T-helper 1 cell treated with Interleukin-12 subunit alpha and Interleukin-12 subunit beta and Interleukin-4 antibody, amounts not matched to agents 30 μg/mL and 1 μg/mL, for 36 hours (primary cell): ENCODE results near the gene CPSF7.
"Not testable (repeated sequence)": the region's sequence is repeated elsewhere in the genome, so short reads cannot be mapped to it uniquely, and the experiment has no call there.

Experiments used
- H3K27ac Mint-ChIP-seq: one replicate; pipeline ENCODE4 v1.8.0; 2021; ENCODE audit warnings: mild to moderate bottlenecking, mixed read lengths
- H3K27me3 Mint-ChIP-seq: one replicate; pipeline ENCODE4 v1.8.0; 2021; ENCODE audit warnings: low read depth, mixed read lengths
- H3K36me3 Mint-ChIP-seq: one replicate; pipeline ENCODE4 v1.8.0; 2021; ENCODE audit warnings: low read depth, mixed read lengths
- H3K4me1 Mint-ChIP-seq: one replicate; pipeline ENCODE4 v1.8.0; 2021; ENCODE audit warnings: low read depth, mixed read lengths
- H3K4me3 Mint-ChIP-seq: one replicate; pipeline ENCODE4 v1.8.0; 2021; ENCODE audit warnings: mild to moderate bottlenecking, moderate library complexity, mixed read lengths
- H3K9me3 Mint-ChIP-seq: one replicate; pipeline ENCODE4 v1.8.0; 2021; ENCODE audit warnings: mixed read lengths

Gene CPSF7

DNA sequence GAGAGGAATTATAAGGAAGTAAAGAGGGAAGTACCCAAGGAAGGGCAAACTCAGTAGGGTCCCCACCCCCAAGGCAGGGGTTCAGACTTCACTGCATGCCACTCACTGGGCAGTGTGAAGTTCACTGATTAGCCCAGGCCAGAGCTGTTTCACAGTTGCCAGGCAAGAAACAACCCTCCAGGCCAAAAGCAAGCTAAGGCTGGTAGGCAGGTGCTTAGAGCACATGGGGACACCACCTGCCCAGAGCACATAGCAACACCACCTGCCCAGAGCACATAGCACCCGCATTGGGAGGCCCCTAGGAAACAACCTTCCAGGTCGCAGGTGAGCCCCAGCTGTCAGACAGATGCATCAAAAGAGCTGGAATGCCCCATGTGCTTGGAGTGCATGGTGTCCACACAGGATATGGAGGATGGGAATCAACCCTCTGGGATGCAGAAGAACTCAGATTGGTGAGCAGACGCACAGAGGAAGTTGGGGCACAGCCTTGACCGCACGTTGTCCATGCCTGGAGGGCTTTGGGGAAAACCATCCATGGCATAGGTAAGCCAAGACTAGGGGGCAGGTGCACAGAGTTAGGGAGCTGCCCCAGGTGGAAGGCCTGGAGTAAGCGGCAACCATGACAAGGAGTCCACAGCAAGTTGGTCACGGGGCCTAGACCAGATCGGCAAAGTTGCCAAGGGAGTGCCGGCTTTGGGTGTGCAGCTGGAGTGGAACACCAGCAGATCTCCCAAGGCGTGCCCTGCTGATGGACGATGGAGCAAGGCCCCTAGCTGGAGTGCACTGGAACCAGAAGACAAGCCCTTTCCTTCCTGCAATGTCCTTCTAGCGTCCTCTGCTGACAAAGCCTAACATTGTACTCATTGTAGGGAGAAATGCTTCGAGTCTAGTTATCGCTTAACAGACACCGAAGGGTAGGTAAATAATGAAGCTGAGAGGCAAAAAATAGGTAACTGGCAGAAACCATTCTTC is 45.2 kb downstream of the CPSF7 start:
- Mint-ChIP-seq H3K27me3 (no peaks in the 10 kb centered on the region), H3K4me3 (no peak overlapping the region), H3K36me3 (peaks cover 1% of the 10 kb centered on the region), H3K9me3 (peaks cover 3% of the 10 kb centered on the region), H3K27ac (no peak overlapping the region), H3K4me1 (peaks cover 8% of the 10 kb centered on the region)

DNA sequence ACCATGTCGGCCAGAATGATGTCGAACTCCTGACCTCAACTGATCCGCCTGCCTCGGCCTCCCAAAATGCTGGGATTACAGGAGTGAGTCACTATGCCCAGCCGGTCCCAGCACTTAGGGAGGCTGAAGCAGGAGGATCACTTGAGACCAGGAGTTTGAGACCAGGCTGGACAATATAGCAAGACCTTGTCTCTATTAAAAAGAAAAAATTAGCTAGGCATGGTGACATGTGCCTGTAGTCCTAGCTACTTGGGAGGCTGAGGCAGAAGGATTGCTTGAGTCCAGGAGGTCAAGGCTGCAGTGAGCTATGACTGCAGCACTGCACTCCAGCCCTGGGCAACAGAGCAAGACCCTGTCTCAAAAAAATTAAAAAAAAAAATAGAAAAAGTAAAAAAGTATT is 45.9 kb downstream of the CPSF7 start:
- H3K9me3 Mint-ChIP-seq, H3K36me3 Mint-ChIP-seq, H3K27me3 Mint-ChIP-seq, H3K4me1 Mint-ChIP-seq, H3K27ac Mint-ChIP-seq, H3K4me3 Mint-ChIP-seq: not testable (repeated sequence)

DNA sequence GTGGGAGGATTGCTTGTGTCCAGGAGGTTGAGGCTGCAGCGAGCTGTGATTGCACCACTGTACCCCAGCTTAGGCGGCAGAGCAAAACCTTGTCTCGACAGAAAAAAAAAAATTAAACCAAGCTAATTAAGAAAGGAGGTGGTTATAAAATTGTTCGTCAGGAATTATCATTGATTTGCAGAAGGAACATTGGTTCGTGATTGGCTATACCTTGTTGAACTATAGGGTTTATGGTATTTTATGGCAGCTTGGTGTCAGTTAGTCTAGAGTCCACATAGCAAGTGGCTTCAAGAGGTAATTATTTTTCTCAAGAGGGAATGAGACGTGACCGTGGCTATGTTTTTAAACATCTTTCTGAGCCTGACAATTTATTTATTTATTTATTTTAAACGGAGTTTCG is 48.9 kb downstream of the CPSF7 start:
- H3K4me1 Mint-ChIP-seq: peaks cover 8% of the 10 kb centered on the region
- no peaks in the 10 kb centered on the region for H3K9me3 Mint-ChIP-seq
- H3K36me3 Mint-ChIP-seq: peaks cover 4% of the 10 kb centered on the region
- no peak overlapping the region for H3K4me3 Mint-ChIP-seq
- no peak overlapping the region for H3K27ac Mint-ChIP-seq
- no peaks in the 10 kb centered on the region for H3K27me3 Mint-ChIP-seq

DNA sequence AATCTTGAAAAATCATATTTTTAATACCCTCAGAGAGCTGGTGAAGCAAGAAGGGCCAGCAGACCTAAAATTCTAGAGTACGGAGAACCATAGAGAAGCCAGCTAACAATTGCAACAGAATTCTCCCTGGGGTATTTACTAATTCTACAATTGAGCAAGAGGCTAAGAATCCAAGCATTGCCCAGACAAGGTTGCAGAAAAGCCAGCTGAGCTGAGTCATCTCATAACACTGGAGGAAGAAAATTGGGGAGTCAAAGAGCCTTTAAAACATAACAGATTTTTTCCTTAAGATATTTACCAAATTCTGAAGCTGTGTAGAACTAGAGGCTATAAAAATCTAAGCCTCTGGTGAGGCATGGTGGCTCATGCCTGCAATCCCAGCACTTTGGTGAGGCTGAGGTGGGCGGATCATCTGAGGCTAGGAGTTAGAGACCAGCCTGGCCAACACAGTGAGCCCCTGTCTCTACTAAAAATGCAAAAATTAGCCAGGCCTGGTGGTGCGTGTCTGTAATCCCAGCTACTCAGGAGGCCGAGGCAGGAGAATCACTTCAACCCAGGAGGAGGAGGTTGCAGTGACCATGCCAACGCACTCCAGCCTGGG is 51.0 kb downstream of the CPSF7 start:
- H3K4me3 Mint-ChIP-seq: no peak overlapping the region
- H3K9me3 Mint-ChIP-seq: no peaks in the 10 kb centered on the region
- H3K4me1 Mint-ChIP-seq: no peaks in the 10 kb centered on the region
- no peaks in the 10 kb centered on the region for H3K27me3 Mint-ChIP-seq
- H3K27ac Mint-ChIP-seq: no peak overlapping the region
- peaks cover 7% of the 10 kb centered on the region for H3K36me3 Mint-ChIP-seq

DNA sequence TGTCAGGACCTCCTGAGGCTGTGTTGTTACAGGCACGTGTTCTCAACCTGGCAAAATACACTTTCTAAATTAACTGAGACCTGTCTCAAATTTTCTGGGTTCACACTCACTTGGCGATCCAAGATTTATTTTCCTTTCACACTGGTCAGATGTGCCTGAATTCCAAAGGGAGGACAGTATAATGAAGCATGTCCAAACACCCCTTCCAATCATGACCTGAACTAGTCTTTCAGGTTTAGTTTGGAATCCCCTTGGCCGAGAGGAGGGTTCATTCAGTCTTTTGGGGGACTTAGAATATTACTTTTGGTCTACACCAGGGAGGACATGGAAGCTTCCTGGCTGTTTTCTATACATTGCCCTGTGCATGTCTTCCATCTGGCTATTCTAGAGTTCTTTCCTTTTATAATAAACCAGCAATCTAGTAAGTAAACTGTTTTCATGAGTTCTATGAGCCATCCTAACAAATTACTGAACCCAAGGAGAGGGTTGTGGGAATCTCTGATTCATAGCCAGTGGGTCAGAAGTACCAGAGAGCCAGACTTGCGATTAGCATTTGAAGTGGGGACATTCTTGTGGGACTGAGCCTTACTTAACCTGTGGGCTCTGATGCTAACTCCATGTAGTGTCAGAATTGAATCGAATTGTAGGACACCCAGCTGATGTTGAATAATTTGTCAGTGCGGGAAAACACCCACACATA is 52.2 kb downstream of the CPSF7 start:
- H3K27ac Mint-ChIP-seq: no peak overlapping the region
- H3K36me3 Mint-ChIP-seq: peaks cover 10% of the 10 kb centered on the region
- H3K9me3 Mint-ChIP-seq: no peaks in the 10 kb centered on the region
- no peak overlapping the region for H3K4me3 Mint-ChIP-seq
- H3K27me3 Mint-ChIP-seq: no peaks in the 10 kb centered on the region
- H3K4me1 Mint-ChIP-seq: no peaks in the 10 kb centered on the region

DNA sequence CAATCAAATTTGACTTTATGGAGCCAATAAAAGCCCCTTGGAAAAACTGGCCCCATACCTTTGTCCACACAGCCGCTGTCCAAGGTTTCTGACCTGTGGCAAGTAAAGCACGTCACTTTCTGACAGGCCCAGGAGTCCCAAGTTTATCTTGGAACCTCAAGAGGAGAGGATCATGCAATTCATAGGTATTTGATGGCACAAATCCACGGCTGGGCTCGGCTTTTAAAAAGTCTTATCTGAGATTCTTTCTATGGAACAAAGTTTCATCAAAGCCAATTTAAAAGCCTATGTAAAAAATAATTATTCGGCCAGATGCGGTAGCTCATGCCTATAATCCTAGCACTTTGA is 54.0 kb downstream of the CPSF7 start:
- Mint-ChIP-seq H3K36me3 (peaks cover 18% of the 10 kb centered on the region), H3K27me3 (no peaks in the 10 kb centered on the region), H3K4me1 (no peaks in the 10 kb centered on the region), H3K9me3 (peaks cover 4% of the 10 kb centered on the region), H3K4me3 (no peak overlapping the region), H3K27ac (no peak overlapping the region)

DNA sequence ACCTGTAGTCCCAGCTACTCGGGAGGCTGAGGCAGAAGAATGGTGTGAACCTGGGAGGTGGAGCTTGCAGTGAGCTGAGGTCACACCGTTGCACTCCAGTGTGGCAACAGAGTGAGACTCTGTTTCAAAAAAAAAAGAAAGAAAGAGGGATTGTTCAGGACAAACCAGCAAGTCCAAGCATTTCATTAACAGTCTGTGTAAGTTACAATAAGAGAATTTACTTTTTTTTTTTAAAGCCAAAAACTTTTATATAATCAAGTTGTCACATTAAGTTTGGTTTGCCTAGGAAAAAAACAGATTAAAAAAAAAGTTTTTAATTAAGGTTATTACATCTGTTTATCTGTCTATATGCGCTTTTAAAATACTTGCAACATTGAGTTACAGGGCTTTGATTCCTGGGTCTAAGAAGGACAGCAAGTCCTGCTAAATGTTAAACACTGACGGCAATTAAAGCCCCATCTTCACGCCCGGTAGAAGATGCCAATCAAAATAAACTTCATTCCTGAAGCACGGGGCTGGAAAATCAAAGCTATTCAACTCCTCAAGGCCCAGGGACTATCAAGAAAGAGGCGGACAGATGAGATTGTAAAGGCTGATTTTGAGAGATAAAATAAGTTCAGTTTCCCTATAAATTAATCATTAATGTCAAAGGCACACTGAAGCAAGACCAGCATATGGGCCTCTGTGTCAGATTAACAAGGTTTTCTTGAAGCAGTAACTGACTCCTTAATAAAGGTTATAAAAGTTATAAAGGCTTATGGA is 56.9 kb downstream of the CPSF7 start:
- Mint-ChIP-seq H3K4me1 (peaks cover 7% of the 10 kb centered on the region), H3K27ac (no peak overlapping the region), H3K27me3 (no peaks in the 10 kb centered on the region), H3K36me3 (peaks cover 39% of the 10 kb centered on the region), H3K9me3 (peaks cover 4% of the 10 kb centered on the region), H3K4me3 (no peak overlapping the region)

DNA sequence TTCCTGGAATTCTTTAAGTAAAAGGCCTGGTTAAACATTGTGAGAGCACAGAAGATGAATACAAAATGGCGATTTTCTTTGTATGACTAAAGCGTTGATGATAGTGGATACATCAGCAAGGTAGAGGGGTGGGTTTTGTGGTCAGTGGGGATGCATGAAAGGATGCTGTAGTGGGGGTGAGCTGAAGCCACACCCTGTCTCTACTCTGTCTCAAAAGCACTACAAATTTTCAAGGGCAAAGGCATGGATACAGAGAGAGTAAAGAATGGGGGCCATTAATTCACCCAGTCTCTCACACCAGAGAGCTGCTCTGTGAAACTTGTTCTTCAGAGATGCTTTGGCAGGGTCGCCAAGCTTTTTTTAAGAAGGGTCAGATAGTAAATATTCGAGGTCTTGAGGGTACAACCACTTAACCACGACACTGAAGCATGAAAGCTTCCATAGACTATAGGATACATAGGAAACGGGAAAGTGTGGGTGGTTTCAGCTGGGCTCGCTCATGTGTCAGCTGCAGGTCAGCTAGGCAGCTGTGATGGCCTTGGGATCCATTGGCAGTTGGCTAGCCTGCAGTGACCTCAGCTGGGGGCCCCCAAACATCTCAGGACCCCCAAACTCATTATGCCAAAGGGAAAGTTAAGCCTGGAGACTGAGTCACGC is 59.3 kb downstream of the CPSF7 start:
- H3K27me3 Mint-ChIP-seq: no peaks in the 10 kb centered on the region
- H3K36me3 Mint-ChIP-seq: peaks cover 34% of the 10 kb centered on the region
- H3K9me3 Mint-ChIP-seq: peaks cover 4% of the 10 kb centered on the region
- no peak overlapping the region for H3K4me3 Mint-ChIP-seq
- H3K27ac Mint-ChIP-seq: no peak overlapping the region
- H3K4me1 Mint-ChIP-seq: peaks cover 7% of the 10 kb centered on the region

DNA sequence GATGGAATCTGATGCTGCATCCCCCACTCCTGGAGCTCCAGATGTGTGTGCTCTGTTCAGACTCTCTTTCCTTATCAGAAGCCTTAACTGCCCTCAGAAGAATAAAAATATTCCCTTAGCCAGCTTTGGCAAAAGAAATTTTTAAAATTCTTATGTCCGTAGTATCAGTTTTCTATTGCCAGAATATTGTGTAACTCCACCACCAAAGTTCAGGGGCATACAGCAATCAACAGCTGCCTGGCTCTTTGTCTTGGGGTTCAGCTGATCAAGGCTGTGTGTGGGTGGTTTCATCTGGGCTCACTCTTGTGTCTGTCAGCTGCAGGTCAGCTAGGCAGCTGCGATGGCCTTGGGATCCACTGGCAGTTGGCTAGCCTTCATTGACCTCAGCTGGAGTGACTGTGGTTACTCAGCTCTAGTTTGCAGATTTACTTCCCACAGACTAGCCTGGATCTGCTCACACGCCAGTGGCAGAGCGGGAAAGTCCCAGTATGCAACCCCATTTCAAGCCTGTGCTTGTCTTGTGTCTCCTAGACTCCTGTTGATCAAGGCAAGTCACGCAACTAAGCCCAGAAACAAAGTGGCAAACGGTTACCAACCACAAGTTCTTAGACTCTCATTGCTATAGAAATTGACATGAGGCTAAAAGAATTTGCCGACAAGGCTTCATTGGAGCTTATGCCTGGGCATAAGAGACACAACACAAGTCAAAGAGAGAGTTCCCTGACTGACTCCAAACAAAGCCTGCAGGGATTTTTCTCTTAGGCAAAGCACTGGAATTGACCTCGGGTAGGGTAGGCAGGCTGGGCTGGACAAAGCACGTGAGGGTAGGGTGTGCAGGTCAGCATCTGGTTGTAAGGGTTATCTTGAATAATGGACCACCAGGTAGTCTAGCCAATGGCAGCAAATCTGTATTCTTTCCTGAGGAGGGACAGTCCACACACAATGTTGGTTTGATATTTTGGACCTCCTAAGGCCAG is 60.1 kb downstream of the CPSF7 start:
- no peak overlapping the region for H3K4me3 Mint-ChIP-seq
- H3K27ac Mint-ChIP-seq: no peak overlapping the region
- H3K27me3 Mint-ChIP-seq: no peaks in the 10 kb centered on the region
- H3K36me3 Mint-ChIP-seq: peaks cover 31% of the 10 kb centered on the region
- H3K9me3 Mint-ChIP-seq: peaks cover 4% of the 10 kb centered on the region
- H3K4me1 Mint-ChIP-seq: peaks cover 7% of the 10 kb centered on the region

DNA sequence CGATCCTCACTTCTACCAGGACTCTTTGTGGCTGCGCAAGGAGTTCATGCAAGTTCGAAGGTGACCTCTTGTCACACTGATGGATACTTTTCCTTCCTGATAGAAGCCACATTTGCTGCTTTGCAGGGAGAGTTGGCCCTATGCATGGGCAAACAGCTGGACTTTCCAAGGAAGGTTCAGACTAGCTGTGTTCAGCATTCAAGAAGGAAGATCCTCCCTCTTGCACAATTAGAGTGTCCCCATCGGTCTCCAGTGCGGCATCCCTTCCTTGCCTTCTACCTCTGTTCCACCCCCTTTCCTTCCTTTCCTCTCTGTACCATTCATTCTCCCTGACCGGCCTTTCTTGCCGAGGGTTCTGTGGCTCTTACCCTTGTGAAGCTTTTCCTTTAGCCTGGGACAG is 61.1 kb downstream of the CPSF7 start:
- Mint-ChIP-seq H3K27me3 (no peaks in the 10 kb centered on the region), H3K27ac (peak overlapping the region; percentile 21)

DNA sequence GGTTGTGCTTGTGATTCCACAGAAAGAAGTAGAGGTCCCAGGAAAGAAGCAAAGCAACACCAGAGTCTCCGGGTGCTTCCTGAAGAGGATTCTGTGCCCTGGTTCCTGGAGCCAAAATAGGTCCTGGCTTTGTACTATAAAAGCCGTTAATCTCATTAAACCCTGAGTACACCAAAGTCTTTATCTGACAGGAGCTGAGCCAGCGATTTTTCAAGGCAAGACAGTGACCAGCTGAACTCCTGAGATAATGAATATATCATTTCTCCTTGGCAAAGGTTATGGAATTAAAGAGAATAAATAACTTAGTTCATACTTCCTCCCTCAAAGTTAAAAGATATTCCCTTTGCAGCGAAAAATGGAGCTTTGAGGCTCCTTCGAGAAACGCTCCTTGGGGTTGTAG is 62.4 kb downstream of the CPSF7 start:
- H3K36me3 Mint-ChIP-seq: peaks cover 27% of the 10 kb centered on the region
- H3K27ac Mint-ChIP-seq: no peak overlapping the region
- H3K9me3 Mint-ChIP-seq: peaks cover 4% of the 10 kb centered on the region
- no peak overlapping the region for H3K4me3 Mint-ChIP-seq
- no peaks in the 10 kb centered on the region for H3K27me3 Mint-ChIP-seq
- H3K4me1 Mint-ChIP-seq: peaks cover 22% of the 10 kb centered on the region

More for the DNA sequence above, 61.1 kb downstream of the CPSF7 start:
- Mint-ChIP-seq H3K4me3 (no peak overlapping the region), H3K36me3 (peaks cover 31% of the 10 kb centered on the region), H3K4me1 (peaks cover 11% of the 10 kb centered on the region), H3K9me3 (peaks cover 4% of the 10 kb centered on the region)

DNA sequence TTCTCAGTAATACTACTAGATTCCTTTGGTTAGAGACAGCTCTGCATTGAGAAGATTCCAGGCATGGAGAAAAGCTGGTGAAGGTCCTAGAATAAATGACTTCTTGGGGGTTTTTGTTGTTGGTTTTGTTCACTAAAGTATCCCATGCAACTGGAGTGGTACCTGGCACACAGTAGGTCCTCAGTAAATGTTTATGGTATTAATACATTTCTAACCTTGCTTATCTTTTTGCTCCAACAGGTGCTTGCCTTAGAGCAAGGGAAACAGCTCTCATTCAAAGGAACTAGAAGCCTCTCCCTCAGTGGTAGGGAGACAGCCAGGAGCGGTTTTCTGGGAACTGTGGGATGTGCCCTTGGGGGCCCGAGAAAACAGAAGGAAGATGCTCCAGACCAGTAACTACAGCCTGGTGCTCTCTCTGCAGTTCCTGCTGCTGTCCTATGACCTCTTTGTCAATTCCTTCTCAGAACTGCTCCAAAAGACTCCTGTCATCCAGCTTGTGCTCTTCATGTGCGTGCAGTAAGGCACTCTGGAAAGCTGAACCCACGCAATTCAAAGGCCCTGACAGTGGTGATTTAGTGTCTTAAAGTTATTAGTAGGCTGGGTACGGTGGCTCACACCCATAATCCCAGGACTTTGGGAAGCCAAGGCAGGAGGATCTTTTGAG is 65.6 kb downstream of the CPSF7 start:
- Mint-ChIP-seq H3K27ac (no peak overlapping the region), H3K4me1 (peaks cover 31% of the 10 kb centered on the region), H3K27me3 (no peaks in the 10 kb centered on the region), H3K9me3 (no peaks in the 10 kb centered on the region), H3K36me3 (peaks cover 11% of the 10 kb centered on the region), H3K4me3 (peak overlapping the region; percentile 98)

DNA sequence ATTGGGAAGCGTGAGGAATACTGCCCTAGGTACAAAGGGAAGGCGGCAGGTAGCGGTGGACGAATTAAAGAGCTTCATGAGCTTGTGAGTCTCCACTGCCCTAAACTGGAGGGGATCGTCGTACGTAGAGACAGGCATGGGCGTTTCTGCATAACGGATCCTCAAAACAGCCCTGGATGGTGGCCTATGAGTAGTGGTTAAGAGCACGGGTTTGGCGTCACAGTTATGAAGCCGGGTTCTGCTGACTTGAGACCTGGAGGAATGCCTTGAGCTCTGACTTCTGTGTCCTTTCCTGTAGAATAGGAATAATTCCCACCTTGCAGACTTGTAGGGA is 67.3 kb downstream of the CPSF7 start:
- Mint-ChIP-seq H3K27ac (peak overlapping the region; percentile 97), H3K36me3 (peaks cover 3% of the 10 kb centered on the region), H3K4me3 (peak overlapping the region; percentile 98), H3K9me3 (no peaks in the 10 kb centered on the region), H3K4me1 (peaks cover 33% of the 10 kb centered on the region), H3K27me3 (no peaks in the 10 kb centered on the region)
